GM18526 (cell line): ENCODE measurements around the gene SMIM38.

Source experiments
- POLR2A ChIP-seq: IDR thresholded peaks from 3 replicates; pipeline ENCODE4 v1.6.1; 2011; ENCODE audit not compliant: insufficient read length; ENCODE audit errors: extremely low read depth

The SMIM38 gene

GRCh38 chr11:69195824-69196782, 40.4 kb downstream of the SMIM38 start:
- no peak for TF ChIP-seq POLR2A

DNA sequence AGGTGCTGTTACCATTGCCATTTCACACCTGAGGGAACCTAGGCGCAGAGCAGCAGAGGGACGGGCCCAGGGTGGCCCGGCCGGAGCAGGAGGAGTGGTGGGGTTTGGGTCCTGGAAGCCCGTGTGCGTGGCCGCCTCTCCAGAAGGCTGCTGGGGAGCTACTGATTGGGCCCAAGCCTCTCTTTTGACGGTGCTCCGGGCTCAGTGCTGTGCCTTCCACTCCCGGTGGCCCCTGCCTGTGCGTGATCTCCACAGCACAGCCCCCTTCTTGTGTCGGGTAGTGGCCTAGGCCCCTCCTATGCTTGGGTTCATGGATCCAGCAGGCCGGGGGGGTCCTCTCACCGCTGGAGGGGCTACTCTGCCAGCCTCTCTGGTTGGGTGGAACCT, 41.0 kb downstream of the SMIM38 start:
- TF ChIP-seq POLR2A, result no peak

DNA sequence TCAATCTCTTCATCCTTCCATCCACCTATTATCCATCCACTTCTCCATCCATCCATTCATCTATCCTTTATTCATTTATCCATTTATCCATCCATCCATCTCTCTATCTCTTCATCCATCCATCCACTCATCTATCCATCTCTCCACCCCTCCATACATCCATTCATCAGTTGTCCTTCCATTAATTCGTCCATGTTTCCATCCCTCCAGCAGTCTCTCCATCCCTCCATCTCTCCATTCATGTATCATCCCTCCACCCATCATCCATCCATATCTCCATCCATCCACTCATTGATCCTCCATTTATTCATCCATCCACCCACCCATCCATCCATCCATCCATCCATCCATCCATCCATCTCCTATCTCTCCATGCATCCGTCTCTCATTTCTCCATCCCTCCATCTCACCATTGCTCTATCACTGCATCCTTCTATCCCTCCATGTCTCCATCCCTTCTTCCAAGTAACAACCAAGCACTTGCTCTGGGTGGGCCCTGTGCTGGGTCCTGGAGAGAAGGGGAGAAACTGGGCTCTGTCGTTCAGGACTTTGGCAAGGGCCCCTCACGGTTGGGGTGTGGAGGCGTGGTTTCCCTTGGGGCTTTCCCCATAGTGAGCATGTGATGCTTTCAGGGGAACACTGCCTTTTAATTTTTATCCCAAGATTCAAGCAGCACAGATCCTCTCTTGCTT, 43.3 kb downstream of the SMIM38 start:
- no peak for TF ChIP-seq POLR2A

DNA sequence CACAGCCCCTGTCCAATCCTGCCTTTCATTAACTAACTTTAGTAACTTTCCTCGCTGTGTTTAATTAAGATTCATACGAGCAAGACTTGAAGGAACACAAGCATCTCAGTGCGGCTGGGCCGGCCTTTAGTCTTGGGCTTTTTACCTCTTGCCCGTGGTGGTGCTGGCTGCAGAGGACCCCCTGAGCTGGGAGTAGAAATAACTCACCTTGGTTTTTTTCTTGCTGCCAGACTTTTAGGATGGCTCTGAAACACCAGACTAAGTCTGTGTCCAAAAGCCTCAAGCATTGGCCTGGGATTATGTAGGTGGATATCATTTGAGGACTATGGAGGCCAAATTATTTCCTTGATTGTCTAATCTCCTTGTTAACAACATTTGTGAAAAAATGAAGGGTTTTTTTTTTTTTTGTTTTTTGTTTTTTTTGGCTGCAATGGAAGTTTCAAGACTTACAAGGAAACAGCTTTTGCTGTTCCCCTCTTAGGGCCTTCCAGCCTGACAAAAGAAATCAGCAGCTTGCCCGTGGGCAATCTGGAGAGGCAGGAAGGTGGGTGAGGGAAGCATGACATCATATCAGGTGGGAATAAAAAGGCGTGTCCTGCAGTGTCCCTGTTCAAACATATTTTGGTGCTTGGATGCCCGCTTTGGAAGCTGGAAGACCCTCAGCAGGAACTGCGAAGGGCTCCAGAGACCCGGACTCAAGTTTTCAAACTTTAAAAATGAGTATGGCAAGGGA, 44.0 kb downstream of the SMIM38 start:
- TF ChIP-seq POLR2A, result no peak

DNA sequence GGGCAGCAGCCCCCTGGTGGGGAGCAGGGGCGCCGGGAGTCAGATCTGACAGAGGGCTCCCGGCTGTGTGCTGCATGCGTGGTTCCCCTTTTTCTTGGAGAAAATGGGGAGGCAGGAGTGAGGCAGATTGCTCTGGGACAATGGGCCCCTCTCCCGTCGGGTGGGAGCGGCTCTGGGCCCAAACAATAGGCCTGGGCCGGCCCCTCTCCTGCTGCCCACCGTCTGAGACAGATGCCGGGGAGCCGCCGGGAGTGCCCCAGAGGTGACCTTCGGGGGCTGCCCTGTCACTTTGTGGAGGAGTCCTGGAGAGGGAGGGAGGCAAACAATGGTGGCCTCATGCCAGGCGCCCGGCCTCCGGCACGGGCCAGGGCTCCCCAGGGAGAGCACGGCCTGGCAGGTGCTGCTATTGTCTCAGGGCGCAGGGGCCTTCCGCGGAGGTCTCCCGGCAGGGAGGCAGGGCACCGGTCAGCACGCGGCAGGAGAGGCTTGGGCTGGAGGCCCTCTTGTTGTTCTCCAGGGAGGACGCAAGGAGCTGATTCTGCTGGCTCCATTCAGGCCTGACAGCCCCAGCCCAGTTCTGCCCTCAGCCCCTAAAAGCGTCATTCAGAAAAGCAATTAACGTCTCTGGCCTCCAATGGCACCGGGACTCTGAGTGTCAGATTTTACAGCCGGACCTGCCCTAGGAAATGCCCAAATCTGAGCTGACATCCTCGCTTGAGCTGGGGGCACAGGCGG, 44.8 kb downstream of the SMIM38 start:
- no peak for TF ChIP-seq POLR2A

- no peak for TF ChIP-seq POLR2A
Measured at GRCh38 chr11:69201066-69201365, 45.3 kb downstream of the SMIM38 start.

DNA sequence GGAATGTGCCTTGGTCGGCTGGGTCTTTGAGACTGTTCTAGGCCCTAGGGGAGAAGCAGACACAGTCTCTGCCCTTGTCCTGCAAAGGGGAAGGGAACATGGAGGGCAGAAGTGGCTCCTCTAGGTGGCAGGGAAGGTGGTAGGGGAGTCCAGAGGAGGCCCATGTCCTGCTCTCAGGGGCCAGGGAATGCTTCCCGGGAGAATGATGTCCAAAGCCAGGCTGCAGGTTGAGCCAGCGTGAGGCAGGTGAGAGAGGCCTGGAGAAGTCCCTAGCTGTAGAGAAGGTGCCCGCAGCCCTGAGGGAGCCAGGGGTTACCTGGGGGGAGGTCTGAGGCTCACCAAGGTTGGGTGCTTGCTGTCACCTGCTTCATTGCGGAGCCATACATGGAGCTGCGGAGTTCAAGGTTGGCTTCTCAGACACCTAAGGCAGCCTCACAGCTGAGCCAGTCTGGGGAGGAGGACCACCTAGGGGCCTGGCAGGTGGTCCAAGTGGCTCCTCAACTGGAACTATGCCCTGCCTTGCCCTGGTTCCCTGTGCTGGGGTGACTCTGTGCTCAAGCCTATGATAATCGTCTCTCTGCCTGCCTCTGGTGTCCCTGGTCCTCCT, 46.1 kb downstream of the SMIM38 start:
- no peak for TF ChIP-seq POLR2A

DNA sequence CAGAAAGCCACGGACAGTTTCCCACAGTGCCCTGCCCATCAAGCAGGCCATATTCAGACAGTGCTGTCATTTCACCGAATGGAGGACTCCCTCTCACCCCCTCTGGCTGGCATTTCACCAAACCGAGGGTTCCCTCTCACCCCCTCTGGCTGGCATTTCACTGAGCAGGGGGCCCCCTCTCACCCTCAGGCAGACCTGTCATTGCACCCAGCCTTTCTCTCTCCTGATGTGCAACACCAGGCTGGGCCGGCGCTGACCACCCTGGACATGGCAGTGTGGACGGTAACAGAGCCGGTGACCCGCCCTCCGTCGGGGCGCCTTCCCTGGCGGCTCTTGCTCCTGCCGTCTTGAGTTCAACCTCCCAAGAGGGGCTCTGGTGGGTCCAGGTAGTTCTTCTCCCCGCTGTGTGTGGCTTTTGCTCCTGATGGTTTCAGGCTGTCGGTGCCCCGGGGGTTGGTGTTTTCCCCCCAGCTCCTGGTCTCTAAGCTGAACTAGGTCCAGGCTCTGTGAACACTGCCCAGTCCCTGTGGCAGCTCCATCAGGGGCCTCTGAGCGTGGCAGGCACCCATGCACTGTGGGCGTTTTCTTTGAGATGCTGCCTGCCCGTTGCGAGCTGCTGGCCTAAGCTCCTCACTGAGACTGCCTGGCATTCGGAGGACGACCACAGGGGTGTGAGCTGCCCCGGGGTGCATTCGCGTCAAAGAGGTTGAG, 46.9 kb downstream of the SMIM38 start:
- no peak for TF ChIP-seq POLR2A

GRCh38 chr11:69203381-69203780, 47.6 kb downstream of the SMIM38 start:
- TF ChIP-seq POLR2A, result no peak

DNA sequence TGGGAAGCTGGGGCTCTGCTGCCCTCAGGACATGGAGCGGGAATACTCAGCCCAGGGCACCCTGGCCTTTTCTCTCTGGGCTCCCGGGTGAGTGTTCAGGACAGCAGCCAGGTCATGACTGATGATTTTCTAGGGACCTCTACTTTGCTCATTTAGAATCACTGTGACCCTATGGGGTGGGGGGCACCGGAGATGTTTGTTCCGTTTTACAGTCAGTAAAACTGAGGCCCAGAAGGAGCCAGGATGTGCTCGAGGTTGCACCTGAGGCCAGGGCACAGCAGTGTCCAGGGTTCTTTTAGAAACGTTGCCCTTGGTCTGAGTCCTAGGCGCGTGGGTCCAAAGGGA, 48.1 kb downstream of the SMIM38 start:
- no peak for TF ChIP-seq POLR2A

GRCh38 chr11:69204246-69204940, 48.7 kb downstream of the SMIM38 start:
- no peak for TF ChIP-seq POLR2A

DNA sequence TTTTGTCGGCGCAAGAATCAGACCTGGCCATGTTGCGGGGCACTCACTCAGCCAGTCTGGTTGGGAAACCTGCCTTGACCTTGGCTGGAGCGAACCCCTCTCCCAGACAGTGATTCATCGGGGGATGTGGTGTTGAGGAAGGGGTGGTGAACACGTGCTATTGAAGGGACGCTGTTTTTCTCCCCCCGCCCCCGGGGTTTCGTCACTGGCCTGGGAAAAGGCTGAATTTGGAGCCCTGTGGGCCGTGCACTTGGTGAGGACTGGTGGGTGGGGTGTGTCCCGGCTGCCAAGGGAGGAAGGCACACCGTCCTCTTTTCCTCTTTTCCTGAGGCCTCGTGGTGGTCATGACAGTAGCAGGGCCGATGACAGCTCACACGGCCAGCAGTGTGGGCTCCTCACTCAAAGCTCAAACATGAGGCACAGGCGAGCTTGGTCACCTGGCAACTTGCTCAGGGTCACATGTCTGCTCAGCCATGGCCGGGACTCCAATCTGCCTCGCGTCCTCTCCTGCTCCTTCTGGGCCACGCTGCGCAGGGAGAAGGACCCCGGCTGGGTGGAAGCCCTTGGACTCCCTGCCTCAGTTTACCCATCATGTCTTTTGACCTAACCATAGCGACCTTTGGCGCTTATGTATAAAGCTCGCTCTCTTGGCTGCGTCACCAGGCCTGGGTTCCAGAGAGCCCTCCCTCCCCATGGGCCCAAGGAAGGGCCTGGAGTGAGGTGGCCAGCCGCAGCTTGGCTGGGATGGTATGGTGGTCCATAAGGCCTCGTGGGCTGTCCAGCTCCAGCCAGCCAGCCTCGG, 49.4 kb downstream of the SMIM38 start:
- TF ChIP-seq POLR2A, result no peak
